Middle frontal gyrus (tissue), 1 donor: Measurements from ENCODE around the gene CDH22.

Source experiments
- DNase-seq: peaks from one replicate; pipeline ENCODE4 v3.0.0-alpha.2; 2015; ENCODE audit warnings: low spot score; ENCODE audit errors: extremely low spot score

The CDH22 gene

DNA sequence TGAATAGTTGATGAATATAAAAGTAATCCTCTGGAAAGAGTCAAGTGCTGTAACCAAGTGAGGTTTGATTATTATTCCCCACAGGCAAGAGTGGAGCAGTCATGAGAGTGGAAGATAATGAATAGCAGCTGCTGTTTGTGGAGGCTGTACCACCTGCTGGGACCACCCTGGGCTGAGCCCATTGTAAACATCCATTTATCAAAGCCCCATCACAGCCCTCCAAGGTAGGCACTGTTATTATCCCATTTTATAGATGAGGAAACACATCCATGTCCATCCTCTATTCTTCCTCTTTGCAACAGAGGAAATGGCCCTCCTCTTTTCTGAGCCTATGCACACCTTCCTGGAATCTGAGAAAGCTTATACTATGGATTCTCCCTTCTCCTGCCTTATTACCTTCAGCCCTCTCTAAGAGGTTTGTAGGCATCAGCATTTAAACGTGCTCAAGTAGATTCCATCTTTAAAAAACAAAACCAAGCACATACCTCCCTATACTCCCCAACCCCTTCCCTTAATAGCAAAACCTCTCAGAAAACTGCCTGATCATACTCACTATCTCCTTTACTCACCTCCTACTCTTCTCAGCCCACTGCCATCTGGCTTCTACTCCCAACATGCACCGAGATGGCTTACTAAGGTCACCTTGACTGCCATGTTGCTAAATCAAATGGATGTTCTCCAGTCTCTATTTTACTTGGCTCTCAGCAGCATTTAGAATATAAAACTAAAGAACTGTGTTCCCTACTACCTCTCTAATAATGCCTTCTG, 37.1 kb downstream of the CDH22 start:
- DNase-seq: no peak

DNA sequence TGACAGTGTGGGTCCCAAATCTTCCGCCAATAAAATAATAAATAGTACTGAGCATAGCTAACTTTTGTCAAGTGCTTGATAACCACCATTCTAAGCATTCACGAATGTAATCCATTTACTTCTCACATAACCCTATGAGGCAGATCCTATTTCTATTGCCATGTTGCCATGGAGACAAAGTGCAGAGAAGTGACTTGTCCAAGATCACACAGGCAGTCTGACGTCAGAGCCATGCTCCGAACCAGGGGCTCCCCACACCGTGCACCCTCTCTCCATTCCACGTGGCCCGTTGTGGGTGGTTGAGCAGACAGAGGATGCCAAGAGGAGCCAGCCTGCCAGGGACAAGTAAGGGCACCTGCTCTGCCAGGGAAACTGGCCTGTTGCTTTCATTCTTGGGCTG, 38.9 kb downstream of the CDH22 start:
- no peak for DNase-seq

DNA sequence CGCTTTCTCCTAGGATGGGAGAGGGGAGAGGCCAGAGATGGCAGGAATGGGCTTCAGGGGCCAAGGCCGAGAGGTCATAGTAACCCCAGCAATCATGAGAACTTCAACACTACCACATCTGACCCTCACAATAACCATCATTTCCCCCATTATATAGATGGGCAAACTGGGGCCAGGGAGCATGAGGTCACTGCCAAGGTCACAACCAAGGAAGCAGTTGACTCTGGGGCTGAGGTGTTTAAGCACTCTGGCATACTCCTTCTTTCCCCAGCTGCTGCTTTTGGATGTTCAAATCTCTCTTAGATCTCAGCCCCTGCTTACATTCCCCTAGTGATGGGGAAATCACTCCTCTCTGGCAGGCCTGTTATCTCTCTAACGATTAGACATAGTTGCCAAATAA, 39.6 kb downstream of the CDH22 start:
- DNase-seq: no peak

DNA sequence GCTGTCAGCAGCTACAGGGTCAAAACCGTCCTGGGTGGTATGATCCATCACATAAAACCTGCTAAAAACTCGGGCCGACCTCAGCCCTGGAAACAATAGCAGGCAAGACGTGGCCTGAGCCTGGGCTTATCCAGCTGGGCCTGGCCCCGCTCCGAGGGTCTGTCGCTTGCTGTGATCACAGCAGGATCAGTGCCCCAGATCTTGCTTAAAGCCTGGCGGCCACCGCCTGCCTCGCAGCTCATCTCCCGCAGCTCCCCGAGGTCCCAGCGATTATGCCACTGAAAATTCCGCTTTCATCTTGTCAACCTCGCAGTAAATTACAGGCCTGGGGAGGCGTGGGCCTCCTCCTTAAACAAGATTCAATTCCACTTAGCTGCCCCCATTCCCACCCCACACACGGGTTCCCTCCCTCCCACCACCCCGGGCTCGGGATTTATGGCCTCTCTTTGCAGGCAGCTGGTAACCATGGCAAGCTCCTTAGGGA, 40.1 kb downstream of the CDH22 start:
- DNase-seq: no peak

DNA sequence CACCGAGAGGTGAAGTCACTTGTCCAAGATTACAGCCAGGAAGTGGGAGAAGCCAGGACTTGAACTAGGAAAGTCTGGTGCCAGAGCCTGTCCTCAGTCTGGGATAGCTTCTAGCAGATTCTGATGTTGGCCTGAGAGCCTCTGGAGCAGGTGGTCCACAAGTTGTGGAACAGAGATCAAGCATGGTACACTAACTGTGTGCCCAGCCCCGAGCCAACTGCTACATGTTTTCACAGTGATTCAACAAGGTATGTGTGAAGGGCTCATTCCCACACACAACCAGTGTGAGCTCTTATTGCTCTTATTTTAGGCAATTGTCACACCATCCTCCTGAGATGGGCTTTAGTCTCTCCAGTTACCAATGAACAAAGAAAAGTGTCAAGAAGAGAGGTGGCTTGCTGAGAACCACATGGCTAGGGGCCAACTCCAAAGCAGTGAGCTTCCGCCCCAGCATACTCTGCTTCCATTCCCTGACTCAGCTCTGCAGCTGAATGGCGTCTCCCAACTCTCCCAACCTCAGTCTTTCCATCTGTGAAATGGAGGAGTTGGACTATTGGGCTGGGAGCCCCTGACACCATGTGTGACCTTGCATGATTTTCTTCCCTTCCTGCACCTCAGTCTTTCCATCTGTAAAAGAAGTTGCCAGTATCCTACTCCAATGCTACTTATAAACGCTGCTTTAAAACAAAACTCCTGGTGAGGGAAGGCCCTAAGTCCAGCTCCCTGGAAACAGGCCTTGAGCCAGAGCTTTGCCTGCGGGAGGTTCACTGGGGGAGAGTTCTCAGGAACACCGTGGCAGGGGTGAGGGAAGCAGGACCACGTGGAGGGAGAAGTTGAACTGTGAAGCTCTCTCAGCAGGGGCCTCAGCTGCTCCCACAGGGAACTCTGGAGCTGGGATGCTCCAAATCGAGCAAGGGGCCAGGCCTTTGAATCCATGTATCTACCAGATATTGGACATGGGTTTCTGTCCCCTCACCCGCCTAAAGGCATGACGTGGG, 40.9 kb downstream of the CDH22 start:
- no peak for DNase-seq

DNA sequence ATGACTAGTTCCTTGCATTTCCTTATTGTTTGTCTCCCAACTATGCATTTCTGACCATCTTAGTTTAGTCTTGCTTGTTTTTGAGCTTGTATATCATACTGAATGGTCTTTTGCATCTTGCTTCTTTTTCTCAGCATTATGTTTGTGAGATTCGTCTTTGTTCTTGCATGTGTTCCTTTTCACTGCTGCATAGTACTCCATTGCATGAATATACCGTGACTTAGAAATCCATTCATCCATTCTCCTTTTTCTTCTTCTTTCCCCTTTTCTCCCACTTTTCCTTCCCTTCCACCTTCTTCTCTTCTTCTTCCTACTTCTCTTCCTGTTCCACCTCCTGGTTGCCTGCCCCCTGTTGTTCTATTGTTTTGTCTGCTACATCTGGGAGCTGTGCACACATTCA, 42.8 kb downstream of the CDH22 start:
- DNase-seq: no peak

DNA sequence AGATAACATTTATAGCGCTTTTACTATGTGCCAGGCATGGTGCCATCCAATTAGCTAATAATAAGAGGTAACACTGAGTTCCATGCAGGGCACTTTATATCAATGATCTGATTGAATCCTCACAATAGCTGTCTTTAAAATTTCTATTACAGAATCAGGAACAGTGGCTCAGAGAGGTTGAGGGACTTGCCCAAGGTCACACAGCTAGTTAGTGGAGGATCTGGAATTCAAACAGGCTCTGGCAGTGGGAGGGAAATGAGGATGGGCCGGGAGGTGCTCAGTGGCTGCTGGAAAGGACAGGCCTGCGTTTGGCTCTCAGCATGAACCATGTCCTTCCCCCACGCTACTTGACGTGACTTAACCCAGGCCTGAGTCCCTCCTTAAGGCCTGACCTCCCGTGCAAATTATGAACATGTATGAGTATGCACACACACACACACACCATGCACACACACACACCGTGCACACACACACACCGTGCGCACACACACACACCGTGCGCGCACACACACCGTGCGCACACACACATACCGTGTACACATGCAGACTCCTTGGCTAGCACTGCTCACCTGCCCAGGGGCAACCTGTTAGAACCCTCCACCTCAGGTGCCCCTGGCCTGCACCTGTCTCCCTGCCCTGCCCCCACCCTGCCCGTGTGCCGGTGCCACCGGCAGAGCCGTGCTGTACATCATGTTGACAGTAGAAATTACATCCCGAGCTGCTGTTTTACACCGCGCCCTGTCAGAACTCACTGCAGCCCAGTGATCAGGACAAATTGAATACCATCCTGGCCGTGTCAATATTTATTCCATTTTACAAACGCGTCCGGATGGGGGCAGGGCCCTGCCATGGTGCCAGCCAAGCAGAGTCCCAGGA, 43.7 kb downstream of the CDH22 start:
- DNase-seq: no peak

DNA sequence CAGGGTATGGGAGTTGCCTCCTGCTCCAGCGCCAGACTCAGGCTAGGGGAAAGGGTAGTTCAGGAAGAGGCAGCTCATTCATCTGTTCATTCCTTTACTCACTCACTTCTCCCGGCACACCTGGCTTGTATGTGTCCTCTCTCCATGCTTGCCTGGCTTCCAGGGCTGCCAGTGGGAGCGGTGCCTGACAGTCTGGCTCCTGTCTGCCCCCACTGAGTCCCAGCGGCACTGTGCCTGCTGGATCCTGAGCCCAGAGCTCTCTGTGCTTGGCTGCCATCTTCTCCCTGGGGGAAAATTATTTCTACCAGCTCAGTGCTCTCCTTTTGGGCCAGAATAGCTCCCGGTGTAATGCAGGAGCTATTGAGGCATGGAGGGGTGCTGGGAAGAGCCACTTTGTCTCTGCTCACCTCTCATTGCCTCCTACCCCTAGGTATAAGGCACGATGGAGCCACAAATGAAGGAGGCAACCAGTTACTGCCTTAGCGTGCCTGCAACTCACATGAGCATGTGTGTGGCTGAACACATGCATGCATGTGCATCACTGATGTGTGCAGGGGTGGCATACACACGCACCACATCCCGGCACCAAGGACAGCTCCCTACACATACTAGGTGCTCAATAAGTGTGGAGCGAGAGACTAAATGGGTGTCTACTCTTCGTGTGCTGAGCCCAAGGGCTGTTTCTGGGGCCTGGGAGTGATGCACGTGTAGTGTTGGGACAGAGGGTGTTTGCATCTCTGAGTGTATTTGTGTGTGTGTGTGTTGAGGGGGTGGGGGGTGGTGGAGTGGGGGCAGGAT, 46.6 kb downstream of the CDH22 start:
- no peak for DNase-seq

DNA sequence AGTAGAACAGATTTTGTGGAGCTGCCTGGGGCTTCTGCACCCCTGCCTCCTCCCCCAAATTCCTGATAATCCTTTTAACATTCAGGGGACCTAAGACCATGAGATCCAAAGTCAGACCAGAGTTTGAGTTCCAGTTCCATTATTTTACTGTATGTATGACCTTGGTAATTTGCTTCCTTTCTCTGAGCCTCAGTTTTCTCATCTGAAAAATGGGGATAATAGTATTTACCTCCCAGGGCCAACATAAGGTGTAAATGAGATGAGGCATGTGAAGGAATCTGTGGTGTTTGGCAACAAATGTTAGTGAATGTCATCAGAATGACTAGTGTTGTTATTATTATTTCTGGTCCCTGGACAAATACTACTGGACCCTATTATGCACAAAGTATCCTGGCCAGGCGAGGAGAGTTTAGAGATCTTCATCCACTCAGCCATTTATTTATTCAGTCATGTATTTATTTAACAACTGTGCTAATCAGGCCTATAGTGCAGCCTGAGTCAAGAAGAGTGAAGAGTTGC, 47.3 kb downstream of the CDH22 start:
- DNase-seq: no peak

DNA sequence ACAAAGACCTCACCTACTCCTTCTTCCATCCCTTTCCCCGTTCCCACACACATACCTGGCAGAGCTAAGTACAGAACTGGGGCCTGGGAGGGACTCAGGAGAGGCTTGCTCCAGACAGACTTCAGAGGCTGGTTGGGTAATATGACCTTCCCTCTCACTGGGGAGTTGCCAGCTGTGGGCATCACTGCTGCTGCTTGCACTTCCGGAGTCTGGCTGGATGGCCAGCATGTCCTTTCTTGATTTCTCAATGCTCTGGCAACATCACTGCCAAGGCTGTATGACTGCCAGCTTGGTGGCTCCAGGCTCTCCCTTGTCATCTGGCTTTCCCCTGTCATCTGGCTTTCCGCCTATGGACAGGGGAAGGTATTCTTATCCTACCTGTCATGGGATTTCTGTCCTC, 47.8 kb downstream of the CDH22 start:
- no peak for DNase-seq

DNA sequence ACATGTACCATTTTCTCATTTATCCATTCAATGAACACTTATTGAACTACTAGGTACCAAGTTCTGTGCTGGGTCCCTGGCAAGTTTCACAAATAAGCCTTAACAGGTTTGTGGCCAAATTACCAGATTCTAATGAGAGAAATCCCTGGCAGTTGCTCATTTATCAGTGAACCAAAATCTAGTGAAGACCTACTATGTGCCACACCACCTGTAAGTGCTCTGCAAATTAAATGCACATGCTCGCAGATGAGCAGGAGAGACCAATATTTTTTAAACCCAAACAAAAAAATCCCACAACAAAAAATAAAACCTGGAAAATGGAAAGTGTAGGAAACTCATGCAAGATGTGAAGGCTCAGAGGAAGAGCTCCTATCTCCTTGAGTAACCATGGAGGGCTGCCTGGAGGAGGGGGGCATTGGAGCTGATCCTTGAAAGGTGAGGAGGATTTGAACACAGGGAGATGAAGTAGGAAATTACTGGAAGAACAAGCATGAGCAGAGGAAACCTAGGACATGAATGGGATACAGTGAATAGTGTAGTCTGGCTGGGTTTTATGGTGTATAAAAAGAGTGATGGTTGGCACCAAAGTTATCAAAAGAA, 48.9 kb downstream of the CDH22 start:
- no peak for DNase-seq

DNA sequence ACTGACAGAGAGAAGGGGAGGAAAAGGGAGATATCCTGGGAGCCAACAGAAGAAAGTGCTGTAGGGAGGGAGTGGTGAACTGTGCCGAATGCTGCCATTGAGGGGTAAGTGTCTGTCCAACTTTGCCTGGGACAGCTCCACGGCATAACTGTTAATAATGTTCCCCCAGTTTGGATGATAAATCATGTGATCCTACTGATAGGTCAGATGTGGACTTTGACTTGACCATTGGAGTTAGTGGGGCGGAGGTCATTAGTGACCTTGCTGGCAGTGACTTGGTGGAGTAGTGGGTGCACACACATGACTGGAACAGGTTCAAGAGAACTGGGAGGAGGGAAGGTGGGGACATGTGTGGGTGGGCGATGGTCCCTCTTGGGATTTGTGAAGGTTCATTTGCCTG, 50.4 kb downstream of the CDH22 start:
- DNase-seq: no peak

DNA sequence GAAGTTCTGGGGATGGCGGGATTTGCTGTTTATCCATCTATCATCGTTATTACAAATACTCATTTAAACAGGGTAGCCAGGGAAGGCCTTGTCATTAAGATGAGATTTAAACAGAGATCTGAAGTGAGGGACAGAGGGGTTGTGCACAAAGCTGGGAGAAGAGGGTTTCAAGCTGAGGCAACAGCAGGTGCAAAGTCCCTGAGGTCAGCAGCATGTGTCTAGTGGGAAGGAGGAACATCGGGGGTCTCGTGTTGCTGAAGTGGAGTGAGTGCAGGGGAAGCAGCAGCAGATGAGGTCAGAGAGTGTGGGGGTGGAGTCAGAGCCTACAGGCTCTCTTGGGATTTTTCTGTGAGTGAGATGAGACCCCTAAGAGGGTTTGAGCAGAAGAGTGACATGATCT, 52.0 kb downstream of the CDH22 start:
- no peak for DNase-seq

DNA sequence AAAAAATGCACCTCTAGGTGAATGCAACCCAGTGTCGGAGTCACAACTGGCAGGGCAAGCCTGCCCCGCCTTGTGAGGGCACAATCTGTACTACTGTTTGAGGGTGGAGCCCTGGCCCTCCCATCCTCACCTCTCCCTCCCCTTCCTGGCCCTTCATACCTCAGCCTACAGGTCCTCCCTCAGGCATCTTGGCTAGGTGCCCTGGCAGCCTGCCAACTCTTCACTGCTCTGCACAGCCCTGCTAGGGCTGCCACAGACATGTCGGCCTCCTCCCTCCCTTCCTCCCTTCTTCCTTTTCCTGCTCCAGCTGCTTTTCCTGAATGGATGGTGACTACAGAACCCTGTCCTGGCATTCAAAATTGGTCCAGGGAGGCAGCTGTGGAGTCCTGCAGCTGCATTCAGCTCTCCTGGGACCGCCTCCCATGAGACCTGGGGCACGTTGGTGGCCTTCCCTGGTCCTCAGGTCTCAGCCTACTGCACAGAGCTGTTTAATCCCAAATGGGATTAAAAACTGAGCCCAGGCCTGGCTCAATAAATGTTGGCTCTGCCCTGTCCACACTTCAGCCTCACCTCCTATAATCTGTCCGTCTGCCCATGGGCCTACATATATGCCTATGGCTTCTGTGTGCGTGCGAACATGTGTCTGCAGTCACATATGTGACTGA, 52.7 kb downstream of the CDH22 start:
- DNase-seq: no peak

DNA sequence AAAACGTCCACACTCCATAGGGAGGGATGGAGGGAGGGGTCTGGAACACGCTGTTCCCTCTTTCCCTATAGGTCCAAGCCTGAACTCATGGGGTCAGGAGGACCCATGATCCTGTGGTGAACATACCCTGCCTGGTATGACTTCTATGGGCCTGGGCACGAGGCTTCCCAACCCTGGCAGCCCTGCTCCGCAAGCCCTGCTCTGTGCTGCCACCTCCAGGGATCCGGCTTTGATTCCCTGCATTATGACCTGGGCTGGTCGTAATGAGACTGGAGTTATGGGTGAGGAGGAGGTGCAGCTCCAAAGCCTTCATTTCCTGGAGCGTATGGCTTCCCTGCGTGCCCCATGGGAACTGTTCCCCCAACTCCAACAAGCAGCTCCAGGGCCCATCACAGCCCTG, 54.9 kb downstream of the CDH22 start:
- DNase-seq: no peak

DNA sequence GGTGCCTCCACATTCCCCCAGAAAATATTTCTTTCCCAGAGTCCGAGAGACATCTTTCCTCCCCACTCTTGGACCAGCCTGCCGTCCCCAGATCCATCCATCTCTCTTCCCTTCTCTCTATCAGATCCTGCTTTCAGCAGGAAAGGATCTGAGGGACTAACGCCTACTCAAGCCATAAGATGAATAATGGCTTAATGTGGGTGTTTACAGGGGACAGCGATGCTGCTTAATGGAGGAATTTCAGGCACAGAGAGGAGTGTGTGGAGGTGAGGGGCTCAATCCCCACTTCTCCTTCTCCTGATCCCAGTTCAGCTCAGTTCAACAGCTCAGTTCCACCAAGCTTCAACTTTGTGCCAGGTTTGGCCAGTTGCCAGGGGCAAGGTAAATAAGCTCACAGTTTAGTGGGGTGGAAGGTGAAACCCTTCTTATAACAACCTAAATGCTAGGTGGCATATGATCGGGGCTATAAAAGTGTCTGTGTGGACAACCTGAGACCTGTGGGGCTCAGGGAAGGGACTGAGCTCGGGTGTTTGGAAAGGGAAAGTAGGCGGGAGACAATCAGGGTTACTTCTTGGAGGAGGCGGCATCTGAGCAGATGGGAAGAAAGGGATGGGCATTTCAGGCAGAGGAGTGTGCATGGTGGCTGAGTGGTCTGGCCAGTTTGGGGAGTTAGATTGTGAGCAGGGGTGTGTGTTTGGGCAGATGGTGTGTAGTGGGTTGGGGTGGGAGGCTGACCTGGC, 55.8 kb downstream of the CDH22 start:
- no peak for DNase-seq

DNA sequence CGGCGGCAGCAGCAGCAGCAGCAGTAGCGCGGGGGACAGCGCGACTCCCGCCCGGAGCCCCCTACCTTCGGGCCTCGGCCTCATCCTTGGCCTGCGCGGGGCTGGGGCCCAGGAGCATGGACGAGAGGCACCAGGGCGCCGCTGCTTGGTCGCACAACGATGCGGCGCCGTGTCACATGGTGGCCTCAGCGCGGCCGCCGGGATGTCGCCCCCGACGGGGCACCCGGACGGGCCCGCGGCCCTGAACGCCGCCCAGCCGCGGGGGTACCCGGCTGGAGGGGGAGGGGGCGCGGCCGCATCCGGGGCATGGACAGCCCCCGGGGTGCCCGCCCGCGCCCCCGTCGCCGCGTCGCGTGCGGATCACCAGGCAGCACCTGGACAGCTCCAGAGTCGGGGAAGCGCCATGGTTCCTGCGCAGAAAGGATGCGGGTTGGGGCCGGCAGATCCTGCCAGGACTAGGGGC, 57.1 kb downstream of the CDH22 start:
- DNase-seq: no peak

DNA sequence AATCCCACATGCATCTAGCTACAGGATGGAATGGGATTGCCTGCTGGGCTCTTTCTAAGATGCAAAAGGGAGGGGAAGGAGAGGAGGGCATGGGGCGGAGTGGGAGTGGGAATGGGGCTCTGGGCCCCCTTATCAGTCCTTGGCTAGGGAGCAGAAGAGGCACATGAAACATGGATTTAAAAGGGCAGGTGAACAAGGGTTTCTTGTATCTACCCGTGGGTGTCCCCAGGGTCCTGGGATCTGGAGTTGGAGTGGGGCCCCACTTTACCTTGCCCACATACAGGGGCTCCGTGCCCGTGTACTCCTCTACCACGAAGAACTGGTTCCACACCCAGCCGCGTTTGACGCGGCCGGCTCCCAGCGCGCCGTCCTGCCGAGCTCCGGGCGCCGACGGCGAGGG, 57.5 kb downstream of the CDH22 start:
- no peak for DNase-seq

DNA sequence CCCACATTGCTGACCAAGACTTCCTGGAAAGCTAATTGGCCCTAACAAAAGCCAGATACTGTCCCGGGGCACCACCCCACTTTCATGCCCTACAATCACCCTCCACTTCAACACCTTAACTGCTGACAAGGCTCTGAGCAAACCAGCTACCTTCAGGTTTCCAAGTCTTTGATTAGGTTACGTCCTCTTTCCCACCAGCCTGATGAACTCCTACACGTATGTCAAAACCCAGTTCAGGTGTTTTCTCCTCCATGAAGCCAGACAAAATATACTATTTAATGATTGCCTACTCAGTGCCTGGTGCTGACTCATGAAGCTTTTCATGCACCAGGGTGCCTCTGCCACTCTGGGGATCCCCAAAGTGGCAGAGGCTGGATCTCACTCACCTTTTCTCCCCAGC, 58.6 kb downstream of the CDH22 start:
- DNase-seq: no peak
